HUES6 (cell line): ENCODE data around the gene SAMD3.
"Not testable (repeated sequence)": the region's sequence is repeated elsewhere in the genome, so short reads cannot be mapped to it uniquely, and the experiment has no call there.

Experiments used
- H3K27ac ChIP-seq: 2 replicates; pipeline ENCODE4 v1.7.0; 2013; ENCODE audit warnings: low read depth, mild to moderate bottlenecking, low read length, inconsistent platforms
- H3K27me3 ChIP-seq: 2 replicates; pipeline ENCODE4 v1.6.1; 2013; ENCODE audit warnings: low read length; ENCODE audit not compliant: control insufficient read depth, insufficient read depth
- H3K36me3 ChIP-seq: 2 replicates; pipeline ENCODE4 v1.6.1; 2013; ENCODE audit warnings: low read length; ENCODE audit not compliant: control insufficient read depth, insufficient read depth
- H3K4me1 ChIP-seq: 2 replicates; pipeline ENCODE4 v1.6.1; 2013; ENCODE audit warnings: low read length; ENCODE audit not compliant: control insufficient read depth, insufficient read depth
- H3K4me3 ChIP-seq: 2 replicates; pipeline ENCODE4 v1.5.1; 2013; ENCODE audit warnings: low read depth, low read length
- H3K9ac ChIP-seq: one replicate; pipeline ENCODE4 v1.6.1; 2013; ENCODE audit warnings: mild to moderate bottlenecking, low read length
- H3K9me3 ChIP-seq: 2 replicates; pipeline ENCODE4 v1.6.1; 2013; ENCODE audit warnings: low read depth, low read length; ENCODE audit not compliant: control insufficient read depth, insufficient read depth

Gene SAMD3

GRCh38 chr6:130212215-130212874 is 10.4 kb downstream of the SAMD3 start:
- Histone ChIP-seq H3K9me3 (peaks cover 20% of the 10 kb centered on the region), H3K27ac (no peak overlapping the region), H3K4me3 (peak overlapping the region; percentile 4; the same call in 1 of the 2 replicates), H3K36me3 (peaks cover 23% of the 10 kb centered on the region; the same call in 1 of the 2 replicates), H3K4me1 (peaks cover 8% of the 10 kb centered on the region; the same call in 1 of the 2 replicates), H3K9ac (no peak overlapping the region), H3K27me3 (no peaks in the 10 kb centered on the region)

GRCh38 chr6:130211691-130212090 is 11.1 kb downstream of the SAMD3 start:
- H3K9me3 ChIP-seq = peaks cover 21% of the 10 kb centered on the region
- H3K36me3 ChIP-seq = peaks cover 26% of the 10 kb centered on the region; the same call in 1 of the 2 replicates
- no peak overlapping the region for H3K4me3 ChIP-seq
- H3K27me3 ChIP-seq = no peaks in the 10 kb centered on the region
- H3K9ac ChIP-seq = no peak overlapping the region
- H3K27ac ChIP-seq = no peak overlapping the region
- H3K4me1 ChIP-seq = peaks cover 8% of the 10 kb centered on the region; the same call in 1 of the 2 replicates

- Histone ChIP-seq H3K4me1 (peaks cover 9% of the 10 kb centered on the region), H3K9ac (no peak overlapping the region), H3K36me3 (peaks cover 31% of the 10 kb centered on the region; the same call in 1 of the 2 replicates), H3K27ac (no peak overlapping the region), H3K4me3 (no peak overlapping the region), H3K9me3 (peaks cover 21% of the 10 kb centered on the region), H3K27me3 (no peaks in the 10 kb centered on the region)
Observed at GRCh38 chr6:130207979-130208649, 14.6 kb downstream of the SAMD3 start.

GRCh38 chr6:130206479-130206878 is 16.3 kb downstream of the SAMD3 start:
- H3K9me3 ChIP-seq = peaks cover 21% of the 10 kb centered on the region
- H3K4me3 ChIP-seq = no peak overlapping the region
- no peak overlapping the region for H3K27ac ChIP-seq
- peaks cover 25% of the 10 kb centered on the region for H3K4me1 ChIP-seq
- H3K27me3 ChIP-seq = no peaks in the 10 kb centered on the region
- no peak overlapping the region for H3K9ac ChIP-seq
- peaks cover 31% of the 10 kb centered on the region; the same call in 1 of the 2 replicates for H3K36me3 ChIP-seq

GRCh38 chr6:130204322-130204721 is 18.4 kb downstream of the SAMD3 start:
- H3K9me3 ChIP-seq = peaks cover 17% of the 10 kb centered on the region
- peaks cover 27% of the 10 kb centered on the region; the same call in 1 of the 2 replicates for H3K36me3 ChIP-seq
- H3K4me1 ChIP-seq = peaks cover 33% of the 10 kb centered on the region
- no peaks in the 10 kb centered on the region for H3K27me3 ChIP-seq
- no peak overlapping the region for H3K27ac ChIP-seq
- H3K9ac ChIP-seq = no peak overlapping the region
- H3K4me3 ChIP-seq = no peak overlapping the region

- Histone ChIP-seq H3K27me3 (no peaks in the 10 kb centered on the region), H3K4me3 (no peak overlapping the region), H3K9me3 (peaks cover 11% of the 10 kb centered on the region), H3K4me1 (peaks cover 33% of the 10 kb centered on the region), H3K9ac (no peak overlapping the region), H3K27ac (0 out of 2 replicates have a peak overlapping the region, but pooled peaks have one; percentile 50), H3K36me3 (peaks cover 22% of the 10 kb centered on the region; the same call in 1 of the 2 replicates)
Observed at GRCh38 chr6:130203370-130203769, 19.4 kb downstream of the SAMD3 start.

- Histone ChIP-seq H3K27ac (peak overlapping the region; percentile 50; the same call in 1 of the 2 replicates), H3K4me1 (peaks cover 33% of the 10 kb centered on the region), H3K4me3 (no peak overlapping the region), H3K27me3 (no peaks in the 10 kb centered on the region), H3K36me3 (peaks cover 17% of the 10 kb centered on the region; the same call in 1 of the 2 replicates), H3K9me3 (peaks cover 5% of the 10 kb centered on the region; the same call in 1 of the 2 replicates), H3K9ac (no peak overlapping the region)
Observed at GRCh38 chr6:130202782-130203181, 20.0 kb downstream of the SAMD3 start.

- no peaks in the 10 kb centered on the region for H3K9me3 ChIP-seq
- no peak overlapping the region for H3K4me3 ChIP-seq
- H3K36me3 ChIP-seq = peaks cover 9% of the 10 kb centered on the region; the same call in 1 of the 2 replicates
- no peaks in the 10 kb centered on the region for H3K27me3 ChIP-seq
- H3K27ac ChIP-seq = no peak overlapping the region
- no peak overlapping the region for H3K9ac ChIP-seq
- peaks cover 33% of the 10 kb centered on the region for H3K4me1 ChIP-seq
Observed at GRCh38 chr6:130200020-130200419, 22.7 kb downstream of the SAMD3 start.

- Histone ChIP-seq H3K36me3 (peaks cover 8% of the 10 kb centered on the region; the same call in 1 of the 2 replicates), H3K4me1 (peaks cover 29% of the 10 kb centered on the region)
Observed at GRCh38 chr6:130198483-130199035, 24.2 kb downstream of the SAMD3 start.

GRCh38 chr6:130197816-130198482 is 24.8 kb downstream of the SAMD3 start:
- peaks cover 23% of the 10 kb centered on the region for H3K4me1 ChIP-seq
- H3K4me3 ChIP-seq, H3K36me3 ChIP-seq, H3K9ac ChIP-seq, H3K9me3 ChIP-seq, H3K27me3 ChIP-seq: not testable (repeated sequence)
- H3K27ac ChIP-seq = peak overlapping the region; percentile 65

More at GRCh38 chr6:130198483-130199035, 24.2 kb downstream of the SAMD3 start:
- no peaks in the 10 kb centered on the region for H3K9me3 ChIP-seq
- no peak overlapping the region for H3K9ac ChIP-seq
- H3K27ac ChIP-seq = peak overlapping the region; percentile 65
- no peaks in the 10 kb centered on the region for H3K27me3 ChIP-seq
- no peak overlapping the region for H3K4me3 ChIP-seq
